ENCODE results near the gene SCARB1.

Gene SCARB1

DNA sequence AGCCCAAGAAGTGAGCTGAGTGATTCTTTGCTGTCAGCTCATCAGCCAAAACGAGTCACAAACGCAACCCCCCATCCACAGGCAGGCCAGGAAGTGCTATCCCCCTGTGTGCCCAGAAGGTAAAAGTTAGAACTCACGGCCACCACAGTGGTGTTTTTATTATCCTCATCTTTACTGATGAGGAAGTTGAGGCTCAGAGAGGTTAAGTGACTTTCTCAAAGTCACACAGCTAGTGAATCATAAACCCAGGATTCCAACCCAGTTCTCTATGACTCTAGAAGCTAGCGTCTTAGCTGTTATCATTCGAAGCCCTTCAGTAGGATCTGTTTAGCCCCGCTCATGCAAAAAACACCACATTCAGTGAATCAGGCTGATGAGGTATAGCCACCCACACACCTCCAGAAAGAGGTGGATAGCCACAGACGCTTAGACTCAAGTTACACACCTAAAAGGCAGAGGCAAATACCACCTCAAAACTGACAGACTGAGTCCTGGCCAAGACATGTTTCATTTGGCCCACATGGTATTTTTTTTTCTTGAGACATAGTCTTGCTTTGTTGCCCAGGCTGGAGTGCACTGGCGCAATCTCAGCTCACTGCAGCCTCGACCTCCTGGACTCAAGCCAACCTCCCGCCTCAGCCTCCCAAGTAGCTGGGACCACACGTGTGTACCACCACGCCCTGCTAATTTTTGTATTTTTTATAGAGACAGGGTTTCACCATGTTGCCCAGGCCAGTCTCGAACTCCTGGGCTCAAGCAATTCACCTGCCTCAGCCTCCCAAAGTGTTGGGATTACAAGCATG lies 100.7 kb downstream of the SCARB1 start:
- DNase-seq (ENCODE audit: low spot score in 2 of 2) (no peak), ATAC-seq (ENCODE audit: low read depth) (no peak)
- Mint-ChIP-seq H3K27ac (no peak overlapping the region), H3K4me1 (peaks cover 6% of the 10 kb centered on the region), H3K4me3 (no peak overlapping the region), H3K36me3 (peaks cover 4% of the 10 kb centered on the region), H3K27me3 (peaks cover 12% of the 10 kb centered on the region), H3K9me3 (peaks cover 6% of the 10 kb centered on the region)

- Mint-ChIP-seq H3K4me3 (no peak overlapping the region), H3K4me1 (peaks cover 5% of the 10 kb centered on the region), H3K9me3 (peaks cover 9% of the 10 kb centered on the region), H3K27ac (no peak overlapping the region), H3K27me3 (peaks cover 16% of the 10 kb centered on the region), H3K36me3 (peaks cover 7% of the 10 kb centered on the region)
- ATAC-seq (ENCODE audit: low read depth) (no peak), DNase-seq (ENCODE audit: low spot score in 2 of 2) (no peak)
Measured at GRCh38 chr12:124762384-124762783, 101.3 kb downstream of the SCARB1 start.

DNA sequence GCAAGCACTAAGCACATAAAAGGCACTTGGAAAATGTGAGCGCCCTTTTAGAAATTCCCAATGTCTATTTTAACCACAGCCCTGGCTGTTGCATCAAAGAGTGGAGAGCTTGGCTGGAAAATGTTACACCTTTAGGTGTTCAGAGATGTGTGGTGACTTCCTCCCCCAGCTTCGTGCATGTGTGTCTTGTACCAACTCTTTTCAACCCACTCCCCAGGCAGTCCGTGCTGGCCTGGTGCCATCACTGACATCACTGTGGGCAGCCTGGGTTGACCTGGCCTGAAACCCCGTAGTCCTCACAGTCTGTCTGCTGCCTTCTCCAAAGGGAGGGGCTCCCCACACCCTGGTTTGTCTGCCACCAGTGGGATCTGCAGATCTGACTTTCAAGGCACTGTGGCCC lies 101.8 kb downstream of the SCARB1 start:
- no peak overlapping the region for H3K4me3 Mint-ChIP-seq
- peaks cover 9% of the 10 kb centered on the region for H3K9me3 Mint-ChIP-seq
- H3K4me1 Mint-ChIP-seq = peaks cover under 1% of the 10 kb centered on the region
- no peak for DNase-seq (ENCODE audit: low spot score in 2 of 2)
- no peak overlapping the region for H3K27ac Mint-ChIP-seq
- ATAC-seq (ENCODE audit: low read depth) = no peak
- H3K36me3 Mint-ChIP-seq = peaks cover 7% of the 10 kb centered on the region
- H3K27me3 Mint-ChIP-seq = peaks cover 18% of the 10 kb centered on the region

DNA sequence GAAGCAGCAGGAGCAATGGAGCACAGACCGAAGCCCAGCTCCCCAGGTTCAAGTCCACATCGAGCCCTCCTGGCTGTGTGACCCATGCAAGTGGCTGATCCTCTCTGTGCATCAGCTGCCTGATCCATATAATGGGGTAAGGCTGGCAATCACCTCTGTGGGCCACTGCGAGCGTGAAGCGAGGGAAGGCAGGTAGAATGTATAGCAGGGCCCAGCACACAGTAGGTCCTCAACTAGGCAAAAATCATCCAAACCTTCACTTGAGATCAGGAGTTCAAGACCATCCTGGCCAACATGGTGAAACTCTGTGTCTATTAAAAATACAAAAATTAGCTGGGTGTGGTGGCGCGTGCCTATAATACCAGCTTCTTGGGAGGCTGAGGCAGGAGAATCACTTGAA lies 102.6 kb downstream of the SCARB1 start:
- H3K9me3 Mint-ChIP-seq = peaks cover 13% of the 10 kb centered on the region
- no peaks in the 10 kb centered on the region for H3K4me1 Mint-ChIP-seq
- H3K36me3 Mint-ChIP-seq = peaks cover 12% of the 10 kb centered on the region
- H3K27me3 Mint-ChIP-seq = peaks cover 23% of the 10 kb centered on the region
- H3K4me3 Mint-ChIP-seq = no peak overlapping the region
- ATAC-seq (ENCODE audit: low read depth) (no peak), DNase-seq (ENCODE audit: low spot score in 2 of 2) (no peak)
- H3K27ac Mint-ChIP-seq = no peak overlapping the region

DNA sequence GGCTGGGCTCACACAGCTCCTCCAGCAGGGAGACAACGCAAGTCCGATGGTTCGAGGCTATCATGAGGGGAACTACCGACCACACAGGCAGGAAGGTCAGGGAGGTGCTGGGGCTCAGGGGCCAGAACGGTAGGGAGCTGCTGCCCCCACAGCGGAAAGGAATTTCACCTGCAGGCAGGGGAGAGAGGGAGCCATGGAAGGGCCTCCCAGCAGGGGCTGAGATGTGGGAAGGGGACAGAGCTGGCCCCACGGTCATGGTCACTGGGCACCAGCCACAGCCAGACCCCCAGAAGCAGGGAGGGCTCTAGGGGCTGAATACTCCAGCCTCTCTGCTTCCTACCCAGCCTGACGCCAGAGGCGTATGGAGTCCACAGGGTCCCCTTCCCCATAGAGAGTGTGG lies 103.1 kb downstream of the SCARB1 start:
- Mint-ChIP-seq H3K36me3 (peaks cover 11% of the 10 kb centered on the region), H3K9me3 (peaks cover 12% of the 10 kb centered on the region), H3K4me3 (no peak overlapping the region), H3K27me3 (peaks cover 24% of the 10 kb centered on the region), H3K27ac (no peak overlapping the region), H3K4me1 (no peaks in the 10 kb centered on the region)
- ATAC-seq (ENCODE audit: low read depth) (no peak), DNase-seq (ENCODE audit: low spot score in 2 of 2) (no peak)

DNA sequence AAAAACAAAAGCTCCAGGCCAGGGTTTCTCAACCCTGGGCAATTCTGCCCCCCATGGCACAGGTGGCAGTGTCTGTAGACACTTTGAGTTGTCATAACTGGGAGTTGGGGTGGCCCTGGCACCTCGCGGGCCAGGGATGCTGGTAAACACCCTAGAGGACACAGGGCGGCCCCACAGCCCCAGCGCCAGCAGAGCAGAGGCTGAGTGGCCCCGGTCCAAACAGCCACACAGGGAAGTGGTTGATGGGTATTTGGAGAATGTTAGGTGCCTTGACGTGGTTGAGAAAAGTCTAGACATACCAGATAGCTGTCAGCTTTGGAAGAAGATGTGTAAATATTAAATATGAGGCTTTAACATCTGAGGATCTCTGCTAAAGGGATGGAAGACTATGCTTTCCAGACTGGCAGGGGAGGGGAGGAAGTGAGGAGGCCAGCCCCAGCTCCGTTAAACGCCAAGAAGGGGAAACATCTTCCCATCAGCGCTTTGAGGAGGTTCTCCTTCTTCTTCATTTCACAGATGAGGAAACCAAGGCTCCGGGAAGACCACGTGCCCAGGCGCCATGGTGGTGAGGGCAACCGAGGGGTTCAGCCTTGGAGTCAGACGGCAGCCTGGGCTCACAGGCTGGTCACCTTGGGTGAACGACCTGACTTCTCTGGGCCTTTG lies 103.7 kb downstream of the SCARB1 start:
- ATAC-seq (ENCODE audit: low read depth) (no peak), DNase-seq (ENCODE audit: low spot score in 2 of 2) (no peak)
- no peaks in the 10 kb centered on the region for H3K4me1 Mint-ChIP-seq
- no peak overlapping the region for H3K4me3 Mint-ChIP-seq
- H3K9me3 Mint-ChIP-seq = peaks cover 10% of the 10 kb centered on the region
- peaks cover 29% of the 10 kb centered on the region for H3K27me3 Mint-ChIP-seq
- peaks cover 10% of the 10 kb centered on the region for H3K36me3 Mint-ChIP-seq
- H3K27ac Mint-ChIP-seq = peak overlapping the region; percentile 12

DNA sequence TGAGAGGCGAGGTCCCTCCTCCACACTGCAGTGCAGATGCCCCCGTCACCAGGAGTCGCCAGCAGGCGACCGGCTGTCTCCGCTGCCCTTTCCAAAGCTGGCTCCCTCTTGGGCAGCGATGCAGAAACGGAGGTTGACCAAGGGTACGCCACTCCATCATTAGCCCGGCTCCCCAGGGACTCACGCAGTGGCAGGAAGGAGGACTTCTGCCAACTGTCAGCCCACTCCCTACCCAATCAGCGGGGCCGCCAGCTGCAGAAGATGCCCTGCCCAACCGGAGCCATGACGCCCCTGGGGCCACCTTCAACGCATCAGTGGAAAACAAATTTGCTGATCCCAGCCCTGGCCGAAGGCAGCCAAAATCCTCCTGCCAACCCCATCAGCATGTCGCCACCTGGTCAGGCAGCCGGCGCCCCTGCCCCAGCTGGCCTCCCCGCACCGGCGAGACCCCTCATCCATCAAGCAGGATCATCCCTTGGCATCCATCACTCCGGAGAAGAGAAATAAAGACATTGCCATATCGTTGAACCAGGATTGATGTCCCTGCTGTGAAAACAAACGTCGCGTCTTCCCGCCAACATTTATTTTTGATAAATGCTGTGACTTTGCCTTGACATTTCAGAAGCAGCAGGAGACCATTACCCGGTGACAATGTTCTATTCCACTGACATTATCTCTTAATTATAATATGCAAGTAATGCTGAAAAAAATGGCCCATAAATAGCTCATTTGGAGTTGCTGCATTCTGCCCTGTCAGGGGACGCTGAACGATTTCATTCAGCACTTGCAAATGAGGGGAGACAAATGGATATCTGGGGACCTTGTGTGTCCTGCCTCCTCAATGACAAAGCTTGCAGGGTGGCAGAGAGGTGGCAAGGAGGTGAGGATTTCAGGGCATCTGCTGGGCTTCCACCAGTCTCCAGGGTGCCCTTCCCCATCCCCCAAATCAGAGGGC lies 105.1 kb downstream of the SCARB1 start:
- H3K27me3 Mint-ChIP-seq = peaks cover 33% of the 10 kb centered on the region
- no peak overlapping the region for H3K27ac Mint-ChIP-seq
- peaks cover 7% of the 10 kb centered on the region for H3K9me3 Mint-ChIP-seq
- ATAC-seq (ENCODE audit: low read depth) = no peak
- no peak overlapping the region for H3K4me3 Mint-ChIP-seq
- H3K4me1 Mint-ChIP-seq = no peaks in the 10 kb centered on the region
- DNase-seq (ENCODE audit: low spot score in 2 of 2) = no peak
- peaks cover 10% of the 10 kb centered on the region for H3K36me3 Mint-ChIP-seq

DNA sequence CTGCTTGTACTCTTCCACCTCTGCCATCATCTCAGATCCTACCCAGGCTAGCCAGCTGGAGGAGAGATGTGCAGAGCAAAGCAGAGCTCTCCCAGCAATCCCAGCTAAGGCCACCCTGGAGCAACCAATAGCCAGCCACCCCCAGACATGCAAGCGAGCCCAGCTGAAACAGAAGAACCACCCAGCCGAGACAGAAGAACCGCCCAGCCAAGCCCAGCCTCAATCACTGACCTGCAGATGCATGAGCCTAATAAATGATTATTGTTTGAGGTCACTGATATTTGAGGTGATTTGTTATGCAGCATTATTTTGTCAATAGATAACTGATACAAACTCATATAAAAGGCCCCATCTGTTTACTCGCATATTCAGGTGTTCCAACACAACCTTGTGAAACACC lies 106.3 kb downstream of the SCARB1 start:
- Mint-ChIP-seq H3K27me3 (peaks cover 40% of the 10 kb centered on the region), H3K4me3 (no peak overlapping the region), H3K36me3 (peaks cover 10% of the 10 kb centered on the region), H3K9me3 (peaks cover 7% of the 10 kb centered on the region), H3K27ac (no peak overlapping the region), H3K4me1 (no peaks in the 10 kb centered on the region)
- ATAC-seq (ENCODE audit: low read depth) (no peak), DNase-seq (ENCODE audit: low spot score in 2 of 2) (no peak)

DNA sequence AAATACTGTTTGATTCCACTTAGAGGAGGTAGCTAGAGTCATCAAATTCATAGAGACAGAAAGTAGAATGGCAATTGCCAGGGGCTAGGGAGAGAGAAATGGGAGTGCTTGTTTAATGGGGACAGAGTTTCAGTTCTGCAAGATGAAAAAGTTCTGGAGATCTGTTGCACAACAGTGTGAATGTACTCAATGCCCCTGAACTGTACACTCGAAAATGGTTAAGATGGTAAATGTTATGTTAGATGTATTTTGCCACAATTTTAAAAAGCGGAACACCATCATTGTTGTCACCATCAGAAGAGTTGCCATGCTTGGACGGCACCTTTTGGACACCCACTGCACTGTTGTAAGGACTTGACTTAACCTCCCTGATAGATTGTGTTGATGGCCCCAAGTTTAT lies 106.9 kb downstream of the SCARB1 start:
- H3K9me3 Mint-ChIP-seq = peaks cover 7% of the 10 kb centered on the region
- no peaks in the 10 kb centered on the region for H3K4me1 Mint-ChIP-seq
- peaks cover 10% of the 10 kb centered on the region for H3K36me3 Mint-ChIP-seq
- peaks cover 41% of the 10 kb centered on the region for H3K27me3 Mint-ChIP-seq
- H3K27ac Mint-ChIP-seq = no peak overlapping the region
- ATAC-seq (ENCODE audit: low read depth) = no peak
- H3K4me3 Mint-ChIP-seq = no peak overlapping the region
- no peak for DNase-seq (ENCODE audit: low spot score in 2 of 2)

DNA sequence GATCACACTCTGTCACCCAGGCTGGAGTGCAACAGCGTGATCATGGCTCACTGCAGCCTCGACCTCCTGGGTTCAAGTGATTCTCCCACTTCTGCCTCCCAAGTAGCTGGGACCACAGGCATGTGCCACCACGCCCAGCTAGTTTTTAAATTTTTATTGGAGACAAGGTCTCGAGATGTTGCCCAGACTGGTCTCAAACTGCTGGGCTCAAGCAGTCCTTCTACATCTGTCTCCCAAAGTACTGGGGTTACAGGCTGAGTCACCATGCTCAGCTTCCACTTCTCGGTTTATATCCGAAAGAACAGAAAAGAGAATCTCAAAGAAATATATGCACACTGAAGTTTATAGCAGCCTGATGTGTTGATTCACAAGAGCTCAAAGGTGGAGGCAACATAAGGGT lies 107.5 kb downstream of the SCARB1 start:
- Mint-ChIP-seq H3K27me3 (peaks cover 43% of the 10 kb centered on the region), H3K4me3 (no peak overlapping the region), H3K27ac (no peak overlapping the region), H3K36me3 (peaks cover 10% of the 10 kb centered on the region), H3K9me3 (peaks cover 7% of the 10 kb centered on the region), H3K4me1 (no peaks in the 10 kb centered on the region)
- DNase-seq (ENCODE audit: low spot score in 2 of 2) (no peak), ATAC-seq (ENCODE audit: low read depth) (no peak)

- peaks cover 10% of the 10 kb centered on the region for H3K36me3 Mint-ChIP-seq
- H3K4me3 Mint-ChIP-seq = no peak overlapping the region
- H3K27me3 Mint-ChIP-seq = peaks cover 41% of the 10 kb centered on the region
- ATAC-seq (ENCODE audit: low read depth) (no peak), DNase-seq (ENCODE audit: low spot score in 2 of 2) (no peak)
- no peaks in the 10 kb centered on the region for H3K4me1 Mint-ChIP-seq
- H3K27ac Mint-ChIP-seq = no peak overlapping the region
- H3K9me3 Mint-ChIP-seq = peaks cover 7% of the 10 kb centered on the region
Measured at GRCh38 chr12:124755801-124756148, 107.9 kb downstream of the SCARB1 start.

- peaks cover 7% of the 10 kb centered on the region for H3K9me3 Mint-ChIP-seq
- DNase-seq (ENCODE audit: low spot score in 2 of 2) (no peak), ATAC-seq (ENCODE audit: low read depth) (no peak)
- no peak overlapping the region for H3K27ac Mint-ChIP-seq
- H3K27me3 Mint-ChIP-seq = peaks cover 38% of the 10 kb centered on the region
- no peaks in the 10 kb centered on the region for H3K4me1 Mint-ChIP-seq
- no peak overlapping the region for H3K4me3 Mint-ChIP-seq
- peaks cover 10% of the 10 kb centered on the region for H3K36me3 Mint-ChIP-seq
Measured at GRCh38 chr12:124754949-124755800, 108.5 kb downstream of the SCARB1 start.

DNA sequence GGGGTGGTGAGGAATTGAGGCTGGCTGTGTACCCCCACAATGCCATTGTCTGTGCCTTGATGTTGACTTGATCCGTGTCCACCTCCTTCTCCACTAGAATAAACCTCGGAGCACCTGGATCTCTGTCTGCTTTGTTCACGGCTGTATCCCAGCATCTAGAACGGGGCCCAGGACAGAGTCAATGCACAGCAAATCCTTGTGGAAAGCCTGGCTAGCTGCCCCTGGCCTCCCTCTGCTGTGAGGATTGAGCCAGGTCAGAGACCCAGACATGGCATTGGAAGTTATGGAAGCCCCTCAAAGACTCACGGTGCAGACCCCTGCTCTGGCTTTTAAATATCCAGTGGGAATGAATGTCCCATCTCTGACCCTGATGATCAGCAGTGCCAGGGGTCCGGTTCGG lies 109.2 kb downstream of the SCARB1 start:
- Mint-ChIP-seq H3K27ac (no peak overlapping the region), H3K27me3 (peaks cover 38% of the 10 kb centered on the region), H3K4me3 (no peak overlapping the region), H3K4me1 (no peaks in the 10 kb centered on the region), H3K9me3 (peaks cover 7% of the 10 kb centered on the region), H3K36me3 (peaks cover 10% of the 10 kb centered on the region)
- DNase-seq (ENCODE audit: low spot score in 2 of 2) (no peak), ATAC-seq (ENCODE audit: low read depth) (no peak)
